Measurements from ENCODE around the gene LPAR2.
A peak's percentile ranks its signal among the peaks of the same experiment; 100 is the strongest.

LPAR2 gene

GRCh38 chr19:19592690-19593089, 35.3 kb downstream of the LPAR2 start:
- DNase-seq: no peak

- no peak for DNase-seq
These were observed 36.7 kb downstream of the LPAR2 start for GRCh38 chr19:19591133-19591825.

DNA sequence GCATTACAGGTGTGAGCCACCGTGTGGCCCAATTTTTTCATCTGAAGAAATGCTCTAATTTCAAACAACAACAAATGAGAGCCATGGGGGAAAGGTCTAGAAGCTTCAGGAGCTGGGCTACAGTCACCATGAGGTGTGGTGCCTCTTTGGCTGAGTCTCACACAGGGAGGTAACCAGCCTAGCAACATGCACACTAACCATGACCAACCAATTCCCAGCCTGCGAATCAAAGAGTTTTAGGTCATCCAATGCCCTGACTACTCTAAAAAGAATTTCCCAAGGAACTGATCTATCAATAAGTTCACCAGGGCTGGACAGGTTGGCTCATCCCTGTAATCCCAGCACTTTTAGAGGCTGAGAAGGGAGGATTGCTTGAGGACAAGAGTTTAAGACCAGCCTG, 39.5 kb downstream of the LPAR2 start:
- no peak for DNase-seq

- DNase-seq: peak; percentile 7 to 56
These were observed 40.2 kb downstream of the LPAR2 start for GRCh38 chr19:19587771-19588170.

- DNase-seq: no peak
These were observed 43.7 kb downstream of the LPAR2 start for GRCh38 chr19:19584356-19584755.

DNA sequence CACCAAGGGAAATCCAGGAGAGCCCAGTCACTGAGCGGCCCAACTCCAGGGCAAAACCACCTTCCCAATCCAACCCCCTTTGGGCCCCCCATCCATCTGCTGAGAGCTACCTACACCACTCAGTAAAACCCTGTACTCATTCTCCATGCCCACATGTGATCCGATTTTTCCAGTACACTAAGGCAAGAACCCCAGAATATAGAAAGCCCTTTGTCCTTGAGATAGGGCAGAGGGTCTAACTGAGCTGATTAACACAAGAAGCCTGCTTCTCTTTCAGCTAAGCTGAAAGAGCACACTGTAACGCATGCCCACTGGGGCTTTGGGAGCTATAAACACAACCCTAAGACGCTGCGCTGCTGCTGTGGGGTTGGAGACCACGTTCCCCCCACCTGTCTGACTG, 45.5 kb downstream of the LPAR2 start:
- DNase-seq: no peak

- DNase-seq: no peak
These were observed 46.6 kb downstream of the LPAR2 start for GRCh38 chr19:19581391-19581790.

GRCh38 chr19:19580418-19580817, 47.6 kb downstream of the LPAR2 start:
- DNase-seq: no peak

- DNase-seq: no peak
These were observed 48.3 kb downstream of the LPAR2 start for GRCh38 chr19:19579533-19580361.

DNA sequence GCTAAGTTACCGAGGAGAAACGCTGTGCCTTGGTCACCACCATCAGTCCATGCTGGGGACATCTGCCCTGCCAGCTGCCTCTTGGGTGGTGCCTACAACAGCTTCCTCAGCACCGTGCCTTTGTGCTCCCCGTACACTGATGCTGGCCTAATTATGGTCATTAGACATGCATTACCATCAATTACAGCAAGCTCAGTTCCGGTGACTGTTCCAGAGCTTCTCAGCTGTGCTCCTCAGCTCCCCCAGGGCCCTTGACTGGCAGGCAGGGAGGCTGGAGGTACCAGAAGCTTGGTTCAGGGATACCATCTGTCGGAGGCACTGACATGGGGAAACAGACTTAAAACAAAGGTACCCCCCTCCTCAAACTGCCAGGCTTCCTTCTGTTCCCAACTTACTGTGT, 49.8 kb downstream of the LPAR2 start:
- no peak for DNase-seq

GRCh38 chr19:19575411-19575810, 52.6 kb downstream of the LPAR2 start:
- DNase-seq: no peak
